Breast epithelium (tissue), 4 donors: Measurements from ENCODE around the gene TATDN2. TPM values are rescaled to one million over a fixed set of nuclear protein-coding genes. Genes with fewer than 3 reads are reported as not detected.

Source experiments
- DNase-seq, 2 donors: peaks; one replicate each; pipeline ENCODE4 v3.0.0-alpha.2; 2019; ENCODE audit warnings: low spot score in 2 of 2
- H3K27ac ChIP-seq, 2 donors: fragments of 200-600 bp; sonication (generic) in 1 of 2; one replicate each; pipeline ENCODE4 v1.5.1; 2016 to 2019; ENCODE audit warnings: mild to moderate bottlenecking in 1 of 2
- H3K27me3 ChIP-seq, 2 donors: fragments of 200-600 bp; sonication (generic) in 1 of 2; one replicate each; pipeline versions ENCODE4 v1.5.1 to v1.6.0; 2017 to 2019; ENCODE audit warnings: control low read depth in 1 of 2, mild to moderate bottlenecking in 1 of 2
- H3K36me3 ChIP-seq: fragments of 200-600 bp; one replicate; pipeline ENCODE4 v1.5.1; 2019
- H3K4me1 ChIP-seq, 2 donors: fragments of 200-600 bp; sonication (generic); one replicate each; pipeline ENCODE4 v1.5.1; 2016 to 2019; ENCODE audit warnings: control low read depth in 1 of 2
- H3K4me3 ChIP-seq, 3 donors: fragments of 200-600 bp; sonication (generic); 1 replicate in 2 of 3; 2 replicates in 1 of 3; pipeline ENCODE4 v1.5.1; 2016 to 2019; ENCODE audit warnings: mild to moderate bottlenecking in 3 of 3, moderate library complexity in 2 of 3
- H3K9me3 ChIP-seq, 2 donors: fragments of 200-600 bp; sonication (generic) in 1 of 2; one replicate each; pipeline ENCODE4 v1.5.1; 2016 to 2019; ENCODE audit warnings: control low read depth in 1 of 2
- CTCF ChIP-seq, 3 donors: fragments of 450-650 bp; IDR thresholded peaks; one replicate each; pipeline ENCODE4 v1.5.1; 2016 to 2017; ENCODE audit warnings: antibody characterized with exemption in 3 of 3, mild to moderate bottlenecking in 3 of 3, moderate library complexity in 3 of 3
- POLR2A ChIP-seq: fragments of 450-650 bp; IDR thresholded peaks from one replicate; pipeline ENCODE4 v1.6.1; 2016; ENCODE audit warnings: antibody characterized with exemption, mild to moderate bottlenecking, moderate library complexity
- POLR2AphosphoS5 ChIP-seq, 3 donors: sonication (generic); formaldehyde crosslinking; IDR thresholded peaks; one replicate each; pipeline ENCODE4 v1.6.1; 2017; ENCODE audit warnings: antibody characterized with exemption in 3 of 3
- intact Hi-C: fragments of 100-400 bp; cut with DNase I; formaldehyde crosslinking; loops from one replicate; pipeline ENCODE4 v1.15.1; 2023; ENCODE audit warnings: low total_unique reads
- total RNA-seq, 3 donors: library from RNA; depleted of rRNA; stranded (reverse); fragments of >200 nt; gene quantifications; one replicate each; pipeline ENCODE4 v1.1.0, GENCODE V29; 2016

Gene TATDN2
- total RNA-seq, 3 donors from 2014 or later, result 14.6 to 19.3 (median 18.7) TPM

GRCh38 chr3:10319804-10320203 is 71.5 kb downstream of the TATDN2 start:
- intact Hi-C loops, result no loop called here
- H3K27ac ChIP-seq, result no peak overlapping the region
- H3K36me3 ChIP-seq, result peaks cover 2% of the 10 kb centered on the region
- H3K4me1 ChIP-seq, result peaks cover 0 to 5% of the 10 kb centered on the region in 2 donors
- no peaks in the 10 kb centered on the region for H3K27me3 ChIP-seq
- no peak for TF ChIP-seq POLR2AphosphoS5 (IDR thresholded peaks at IDR 0.05)
- TF ChIP-seq POLR2A, result no peak
- no peak for TF ChIP-seq CTCF (IDR thresholded peaks at IDR 0.05)
- peak overlapping the region; percentile 85 to 99 (median 97) for H3K4me3 ChIP-seq
- no peaks in the 10 kb centered on the region for H3K9me3 ChIP-seq
- no peak for DNase-seq

GRCh38 chr3:10320320-10320677 is 72.0 kb downstream of the TATDN2 start:
- TF ChIP-seq POLR2AphosphoS5 (IDR thresholded peaks at IDR 0.05) (no peak), POLR2A (no peak), CTCF (IDR thresholded peaks at IDR 0.05) (no peak)
- no peak for DNase-seq
- Histone ChIP-seq H3K36me3 (no peaks in the 10 kb centered on the region), H3K4me1 (peaks cover 0 to 5% of the 10 kb centered on the region in 2 donors), H3K4me3 (peak overlapping the region; percentile 85 to 99 (median 97)), H3K27ac (peak overlapping the region; percentile 89 to 90), H3K27me3 (no peaks in the 10 kb centered on the region), H3K9me3 (no peaks in the 10 kb centered on the region)
- intact Hi-C loops, result no loop called here

GRCh38 chr3:10321630-10322351 is 73.5 kb downstream of the TATDN2 start:
- DNase-seq, result no peak
- Histone ChIP-seq H3K4me3 (peak overlapping the region; percentile 85 to 99 (median 97)), H3K36me3 (no peaks in the 10 kb centered on the region), H3K9me3 (no peaks in the 10 kb centered on the region), H3K27ac (peak overlapping the region; percentile 89 to 90), H3K27me3 (no peaks in the 10 kb centered on the region), H3K4me1 (peaks cover 0 to 5% of the 10 kb centered on the region in 2 donors)
- TF ChIP-seq CTCF (IDR thresholded peaks at IDR 0.05) (no peak), POLR2A (no peak), POLR2AphosphoS5 (IDR thresholded peaks at IDR 0.05) (no peak)
- intact Hi-C loops, result no loop called here

GRCh38 chr3:10322352-10322710 is 74.1 kb downstream of the TATDN2 start:
- no peak for DNase-seq
- Histone ChIP-seq H3K4me1 (peaks cover 0 to 5% of the 10 kb centered on the region in 2 donors), H3K27ac (no peak overlapping the region), H3K4me3 (no peak overlapping the region), H3K27me3 (no peaks in the 10 kb centered on the region), H3K9me3 (no peaks in the 10 kb centered on the region), H3K36me3 (no peaks in the 10 kb centered on the region)
- TF ChIP-seq POLR2AphosphoS5 (IDR thresholded peaks at IDR 0.05) (no peak), CTCF (IDR thresholded peaks at IDR 0.05) (no peak), POLR2A (no peak)
- intact Hi-C loops, result no loop called here

- no peak for TF ChIP-seq CTCF (IDR thresholded peaks at IDR 0.05)
- no peak for TF ChIP-seq POLR2A
- intact Hi-C loops, result no loop called here
- H3K27ac ChIP-seq, result no peak overlapping the region
- no peaks in the 10 kb centered on the region for H3K4me1 ChIP-seq
- H3K27me3 ChIP-seq, result peaks cover 0 to 26% of the 10 kb centered on the region in 2 donors
- H3K36me3 ChIP-seq, result no peaks in the 10 kb centered on the region
- H3K4me3 ChIP-seq, result no peak overlapping the region
- DNase-seq, result no peak
- H3K9me3 ChIP-seq, result no peaks in the 10 kb centered on the region
Observed at GRCh38 chr3:10327592-10327991, 79.3 kb downstream of the TATDN2 start.
